ENCODE results near the gene LCE1B.

- no peak for TF ChIP-seq CTCF (IDR thresholded peaks at IDR 0.05; ENCODE audit: low read depth, low read length, poor library complexity, severe bottlenecking)
- no peak for TF ChIP-seq EZH2phosphoT487 (IDR thresholded peaks at IDR 0.05; ENCODE audit: borderline replicate concordance, low read length)
Measured at GRCh38 chr1:152786077-152786476, 25.7 kb upstream of the LCE1B start, which contains the start of gene LCE1E.

Data from DOHH2 (cell line).